HG02798 (cell line): ENCODE measurements around the gene OOSP1.
"Not testable (repeated sequence)": the region's sequence is repeated elsewhere in the genome, so short reads cannot be mapped to it uniquely, and the experiment has no call there.

Experiments used
- ATAC-seq: cut with Tn5 transposase; IDR thresholded peaks from one replicate; pipeline ENCODE4 v1.9.1; 2021; ENCODE audit warnings: mild to moderate bottlenecking; ENCODE audit not compliant: unreplicated experiment, poor library complexity

OOSP1 gene

DNA sequence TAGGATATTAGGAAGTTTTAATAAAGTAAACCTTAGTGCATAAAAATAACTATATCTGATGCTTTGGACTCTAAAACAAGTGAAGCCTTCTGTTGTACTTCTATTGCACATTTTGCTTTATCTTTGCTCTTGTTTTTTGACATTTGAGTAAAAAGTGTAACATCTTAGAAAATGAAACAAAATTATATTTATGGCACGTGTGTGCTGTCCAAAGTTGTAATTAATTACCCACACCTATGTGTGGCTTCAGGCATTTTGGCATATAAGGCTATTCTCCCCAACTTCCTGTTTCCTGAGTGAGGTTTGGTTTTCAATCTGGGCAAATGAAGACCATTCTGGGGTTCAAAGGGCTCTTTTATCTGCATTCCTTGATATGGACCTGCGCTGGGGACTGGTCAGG, at the start of gene OOSP1:
Gene OOSP1 (plus strand): TSS at position 301 of the 400 bp plus-strand sequence. CDS start 23 bp downstream, at position 324.
- ATAC-seq: no peak

- ATAC-seq: no peak
These were observed 46.5 kb upstream of the OOSP1 start for GRCh38 chr11:59891781-59892181.

- ATAC-seq: no peak
These were observed 43.6 kb upstream of the OOSP1 start for GRCh38 chr11:59894616-59895015.

- no peak for ATAC-seq
These were observed 40.2 kb upstream of the OOSP1 start for GRCh38 chr11:59898046-59898445.

GRCh38 chr11:59898650-59899049, 39.6 kb upstream of the OOSP1 start:
- no peak for ATAC-seq

GRCh38 chr11:59899532-59899931, 38.7 kb upstream of the OOSP1 start:
- no peak for ATAC-seq

- no peak for ATAC-seq
These were observed 37.7 kb upstream of the OOSP1 start for GRCh38 chr11:59900366-59901126.

DNA sequence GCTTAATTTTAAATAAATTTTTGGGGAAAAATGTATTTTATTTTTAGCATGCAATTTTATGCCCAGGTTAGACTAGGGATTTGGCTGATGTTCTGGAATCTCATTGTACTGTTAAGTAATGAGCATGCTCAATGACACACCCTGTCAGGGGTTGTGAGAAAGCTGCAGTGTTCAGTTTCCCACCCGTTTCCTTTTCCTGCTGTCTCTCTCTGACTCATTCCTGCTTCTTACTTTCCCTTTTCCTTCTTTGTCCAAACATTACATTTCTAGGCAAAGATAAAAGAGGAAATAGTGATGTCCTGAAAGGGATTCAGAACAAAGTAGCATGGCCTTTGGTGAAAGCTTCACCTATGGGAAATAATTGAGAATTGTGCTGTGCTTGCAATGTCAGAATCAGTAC, 36.9 kb upstream of the OOSP1 start:
- ATAC-seq: no peak

- not testable (repeated sequence) for ATAC-seq
These were observed 34.7 kb upstream of the OOSP1 start for GRCh38 chr11:59903569-59903968.

GRCh38 chr11:59918480-59918879, 19.8 kb upstream of the OOSP1 start:
- ATAC-seq: no peak

DNA sequence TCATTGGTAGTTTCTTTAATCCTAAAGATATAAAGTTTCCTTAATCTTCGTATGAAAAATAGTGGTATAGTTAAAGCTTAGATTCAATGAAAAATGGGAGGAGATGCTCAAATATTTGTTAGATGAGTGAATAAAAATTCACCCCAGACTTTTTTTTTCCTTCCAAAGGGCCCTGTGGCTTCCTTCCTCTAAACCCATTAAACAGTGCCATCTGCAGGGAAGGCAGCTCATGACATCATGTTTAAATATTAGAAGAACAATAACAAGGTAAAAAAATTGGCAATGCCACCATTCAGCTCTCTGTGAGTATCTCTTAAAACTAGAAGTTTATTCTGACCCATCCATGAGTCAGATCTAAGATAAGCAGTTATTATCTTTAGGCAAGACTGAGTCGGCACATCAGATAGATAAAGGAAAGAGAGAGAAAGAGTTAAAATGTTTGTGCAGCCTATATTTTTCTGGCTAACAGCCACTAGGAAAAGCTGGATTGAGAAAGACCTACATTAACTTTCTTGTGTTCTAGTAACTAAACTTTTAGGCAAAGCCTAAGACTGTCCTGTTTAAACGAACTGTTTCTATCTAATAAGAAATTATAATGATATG, 19.1 kb upstream of the OOSP1 start:
- no peak for ATAC-seq

- ATAC-seq: no peak
These were observed 14.4 kb upstream of the OOSP1 start for GRCh38 chr11:59923813-59924212.

GRCh38 chr11:59931688-59932087, 6.5 kb upstream of the OOSP1 start:
- no peak for ATAC-seq

- ATAC-seq: no peak
These were observed 486 bp downstream of the OOSP1 start for GRCh38 chr11:59938718-59939117.

GRCh38 chr11:59939482-59939881, 1.2 kb downstream of the OOSP1 start:
- no peak for ATAC-seq

GRCh38 chr11:59941091-59941490, 2.9 kb downstream of the OOSP1 start:
- ATAC-seq: no peak

- ATAC-seq: no peak
These were observed 5.9 kb downstream of the OOSP1 start for GRCh38 chr11:59943997-59944714.

- ATAC-seq: no peak
These were observed 6.5 kb downstream of the OOSP1 start for GRCh38 chr11:59944720-59945119.

- ATAC-seq: no peak
These were observed 15.4 kb downstream of the OOSP1 start for GRCh38 chr11:59953463-59954218.

- ATAC-seq: no peak
These were observed 16.1 kb downstream of the OOSP1 start for GRCh38 chr11:59954219-59954847.
